GM21825 (cell line): Measurements from ENCODE around the gene BOD1.

Experiments
- ATAC-seq: cut with Tn5 transposase; IDR thresholded peaks from one replicate; pipeline ENCODE4 v1.9.1; 2021; ENCODE audit warnings: mild to moderate bottlenecking, moderate library complexity; ENCODE audit not compliant: unreplicated experiment

Gene BOD1

GRCh38 chr5:173642191-173642816 lies 25.9 kb upstream of the BOD1 start:
- ATAC-seq, result no peak

- ATAC-seq, result no peak
These were observed 23.8 kb upstream of the BOD1 start for GRCh38 chr5:173640156-173640804.

DNA sequence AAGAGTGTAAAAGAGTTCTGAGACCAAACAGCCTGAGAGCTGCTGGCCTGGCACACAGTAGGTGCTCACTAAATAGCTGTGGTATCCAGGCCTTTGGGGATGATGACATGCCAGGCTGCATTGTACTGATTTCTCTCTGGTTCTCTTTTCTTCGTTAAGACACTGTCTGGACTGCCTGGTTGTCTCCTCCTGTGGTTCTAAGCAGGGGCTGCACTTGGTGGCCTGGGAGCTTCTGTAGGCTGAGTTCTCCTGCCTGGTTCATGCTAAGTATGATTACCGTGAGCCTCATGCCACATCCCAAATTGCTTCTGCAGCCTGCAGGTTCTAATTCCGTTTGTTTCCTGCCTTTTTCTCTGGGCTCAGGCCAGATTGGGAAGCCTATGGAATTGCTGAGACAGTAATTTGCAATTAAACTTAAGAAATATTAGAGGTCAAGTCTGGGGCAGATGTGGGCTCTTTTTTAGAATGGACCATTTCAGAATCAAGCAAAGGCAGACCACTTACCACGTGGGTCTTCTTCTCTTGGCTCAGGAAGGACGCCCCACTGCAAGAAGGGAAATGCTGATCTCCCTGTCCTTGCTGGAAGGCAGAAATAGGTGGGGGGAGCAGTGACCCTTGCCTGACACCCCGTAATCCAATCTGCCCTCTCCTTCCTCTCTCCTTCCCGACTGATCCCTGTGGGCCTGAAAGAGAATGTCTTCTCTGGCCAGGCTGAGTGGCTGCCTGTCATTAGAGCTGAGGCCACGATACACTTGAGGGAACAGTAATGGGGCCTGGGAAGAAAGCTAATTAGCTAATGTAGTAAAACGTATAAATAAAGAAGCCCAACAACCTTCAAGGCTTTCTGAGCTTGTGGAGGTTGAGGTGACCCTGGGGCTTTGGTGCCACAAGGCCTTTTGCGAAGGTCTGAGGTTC lies 21.9 kb upstream of the BOD1 start:
- no peak for ATAC-seq

DNA sequence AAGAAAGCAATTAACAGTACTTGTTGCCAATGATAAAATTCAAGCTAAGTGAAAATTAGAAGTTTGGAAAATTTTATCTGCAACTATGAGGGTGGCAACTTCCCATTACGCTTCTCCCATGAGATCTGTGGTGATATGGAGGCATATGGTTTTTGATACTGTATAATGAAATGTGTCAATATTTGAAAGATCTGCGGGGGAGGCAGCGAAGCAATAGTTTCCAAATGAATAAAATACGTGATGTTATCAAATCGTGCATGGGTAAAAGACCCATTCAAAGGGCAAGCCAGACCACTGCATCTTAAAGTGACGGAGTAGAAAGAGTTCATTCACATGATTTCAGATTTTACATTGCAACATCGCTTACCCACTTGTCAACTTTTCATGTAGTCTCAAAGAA lies 20.9 kb upstream of the BOD1 start:
- no peak for ATAC-seq

DNA sequence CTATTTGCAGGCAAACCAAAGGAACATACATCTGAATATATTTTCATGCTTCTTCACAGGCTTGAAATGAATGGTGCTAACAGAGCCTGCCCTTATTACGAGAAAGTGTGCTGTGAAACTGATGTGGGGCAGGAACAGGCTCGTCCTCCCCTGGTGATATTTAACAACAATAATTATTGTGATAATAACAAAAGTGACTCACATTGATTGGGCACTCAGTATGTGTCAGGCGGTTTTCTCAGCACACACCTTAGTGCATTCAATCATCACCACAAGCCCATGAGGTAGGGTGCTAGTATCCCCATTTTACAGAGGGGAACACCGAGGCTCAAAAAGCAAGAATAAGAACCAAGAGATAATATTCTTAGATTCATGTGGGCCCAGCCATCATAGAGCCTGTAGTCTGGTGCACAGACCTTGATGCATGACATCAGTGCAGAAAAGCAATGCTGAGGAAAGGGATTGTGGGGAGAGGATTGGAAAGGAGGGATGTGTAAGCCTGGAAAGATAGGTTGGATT lies 18.1 kb upstream of the BOD1 start:
- no peak for ATAC-seq

DNA sequence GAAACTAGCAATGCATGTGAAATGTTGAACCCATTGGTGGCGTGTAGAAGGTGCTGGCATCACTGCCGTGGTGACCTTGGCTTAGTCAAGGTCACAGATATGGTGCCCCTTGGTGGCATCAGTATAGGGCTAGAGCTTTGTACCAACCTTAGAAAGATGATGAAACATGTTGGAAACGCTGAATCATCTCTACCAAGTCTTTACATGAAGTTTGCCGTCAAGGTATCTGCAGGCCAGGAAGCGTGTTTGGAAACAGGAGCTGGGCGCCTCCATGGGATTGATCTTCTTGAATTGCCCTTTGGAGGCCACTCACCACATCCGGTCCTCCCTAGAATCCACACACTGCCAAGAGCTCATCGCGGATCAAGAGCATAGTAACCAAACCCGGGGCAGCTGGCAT lies 16.9 kb upstream of the BOD1 start:
- no peak for ATAC-seq

- ATAC-seq, result no peak
These were observed 15.0 kb upstream of the BOD1 start for GRCh38 chr5:173631478-173631877.

- no peak for ATAC-seq
These were observed 14.4 kb upstream of the BOD1 start for GRCh38 chr5:173630724-173631365.

GRCh38 chr5:173629628-173630027 lies 13.2 kb upstream of the BOD1 start:
- ATAC-seq, result no peak

GRCh38 chr5:173628501-173628900 lies 12.1 kb upstream of the BOD1 start:
- no peak for ATAC-seq

DNA sequence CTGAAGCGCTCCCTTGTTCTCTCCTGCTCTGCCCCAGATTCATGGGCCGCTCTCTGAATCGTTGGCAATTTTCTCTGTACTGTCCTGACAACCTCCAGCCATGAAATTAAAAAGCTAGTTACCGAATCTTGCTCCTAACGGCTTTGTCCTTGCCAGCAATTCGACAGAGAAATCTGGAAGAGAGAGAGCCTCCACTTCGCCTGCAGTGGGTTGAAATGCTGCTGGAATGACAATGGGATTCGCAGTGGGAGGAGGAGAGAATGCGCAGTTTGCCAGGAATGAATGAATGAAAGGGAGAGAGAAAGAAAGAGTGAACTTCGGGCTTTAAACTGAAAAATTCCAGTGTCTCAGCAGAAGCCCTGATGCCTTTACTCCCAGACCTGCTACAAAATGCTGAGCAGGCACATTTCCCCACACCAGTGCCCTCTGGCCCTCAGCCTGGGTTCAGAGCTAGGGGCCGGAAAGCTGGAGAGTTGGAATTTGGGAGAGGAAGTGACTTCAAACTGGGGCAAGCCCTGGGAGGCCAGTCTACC lies 11.5 kb upstream of the BOD1 start:
- ATAC-seq, result no peak

- ATAC-seq, result no peak
These were observed 10.8 kb upstream of the BOD1 start for GRCh38 chr5:173627271-173627670.

DNA sequence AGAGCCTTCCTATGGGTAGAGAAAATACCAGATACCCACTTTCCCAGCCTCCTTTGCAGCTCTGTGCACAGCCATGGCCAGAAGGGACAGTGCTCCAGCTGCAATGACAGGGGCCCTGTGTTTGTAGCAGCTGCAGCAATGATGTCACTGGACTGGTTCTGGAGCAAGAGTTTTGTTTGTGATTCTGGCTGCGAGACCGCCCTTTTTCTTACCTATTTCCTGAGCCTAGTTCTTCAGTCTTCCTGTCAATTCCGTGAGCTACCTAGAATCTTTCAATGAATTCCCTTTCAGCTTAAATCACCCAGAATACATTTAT lies 10.0 kb upstream of the BOD1 start:
- ATAC-seq, result no peak

DNA sequence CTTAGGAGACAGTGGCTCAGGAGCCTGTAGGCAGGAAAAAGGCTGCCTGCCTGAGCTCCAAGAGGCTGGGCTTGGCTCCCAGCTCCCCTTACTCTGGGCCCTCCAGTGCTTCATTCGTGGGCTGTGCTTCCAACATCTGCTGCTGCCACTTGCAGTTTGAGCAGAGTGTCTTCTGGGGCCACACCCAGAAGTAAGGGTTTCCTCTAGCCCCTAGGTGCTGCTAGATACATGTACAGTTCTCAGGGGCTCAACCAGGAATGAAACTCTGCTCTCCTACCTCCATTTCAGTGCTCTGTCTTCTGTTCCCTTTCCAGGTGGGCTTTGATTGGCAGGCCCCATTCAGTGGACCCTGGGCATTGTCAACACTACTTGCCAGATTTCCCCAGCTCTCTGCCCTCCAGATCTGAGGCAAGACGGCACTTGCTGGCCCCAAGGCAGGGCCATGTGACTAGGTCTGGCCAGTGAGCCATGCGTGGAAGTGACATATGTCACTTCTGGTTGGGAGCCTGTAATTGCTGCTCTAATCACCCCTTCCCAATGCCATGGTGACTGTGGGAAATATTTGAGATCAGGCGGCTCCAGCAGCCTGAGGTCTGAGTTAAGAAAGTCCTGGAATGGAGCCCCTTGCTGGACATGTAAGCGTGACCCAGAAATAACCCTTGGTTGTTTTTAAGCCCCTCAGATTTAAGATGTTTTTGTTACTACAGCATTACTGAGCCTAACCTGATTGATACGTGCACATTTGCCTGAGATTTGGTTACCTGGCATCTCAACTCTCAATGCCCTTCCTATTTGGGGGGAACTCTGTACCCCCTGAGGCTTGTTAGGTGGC lies 9.4 kb upstream of the BOD1 start:
- ATAC-seq, result no peak

GRCh38 chr5:173625261-173625660 lies 8.8 kb upstream of the BOD1 start:
- no peak for ATAC-seq

DNA sequence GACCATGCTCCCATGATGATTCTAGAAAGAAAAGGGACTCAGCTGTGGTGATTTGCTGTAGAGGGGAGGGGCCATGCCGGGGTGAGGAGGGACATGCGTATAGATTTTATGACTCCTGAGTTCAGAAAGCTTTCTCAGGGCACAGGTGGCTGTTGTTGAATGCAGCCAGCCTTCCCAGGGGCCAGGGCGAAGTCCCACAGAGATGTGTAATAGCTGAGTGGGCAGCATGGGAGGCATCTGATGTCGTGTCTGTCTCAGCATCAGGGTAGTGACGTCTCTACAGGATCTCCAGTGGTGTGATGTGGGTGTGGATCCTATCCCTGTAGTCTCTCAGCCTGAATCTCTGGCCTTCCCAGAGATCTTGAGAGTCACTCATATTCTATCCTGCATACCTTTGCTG lies 7.8 kb upstream of the BOD1 start:
- ATAC-seq, result no peak

- ATAC-seq, result no peak
These were observed 7.3 kb upstream of the BOD1 start for GRCh38 chr5:173623789-173624188.

DNA sequence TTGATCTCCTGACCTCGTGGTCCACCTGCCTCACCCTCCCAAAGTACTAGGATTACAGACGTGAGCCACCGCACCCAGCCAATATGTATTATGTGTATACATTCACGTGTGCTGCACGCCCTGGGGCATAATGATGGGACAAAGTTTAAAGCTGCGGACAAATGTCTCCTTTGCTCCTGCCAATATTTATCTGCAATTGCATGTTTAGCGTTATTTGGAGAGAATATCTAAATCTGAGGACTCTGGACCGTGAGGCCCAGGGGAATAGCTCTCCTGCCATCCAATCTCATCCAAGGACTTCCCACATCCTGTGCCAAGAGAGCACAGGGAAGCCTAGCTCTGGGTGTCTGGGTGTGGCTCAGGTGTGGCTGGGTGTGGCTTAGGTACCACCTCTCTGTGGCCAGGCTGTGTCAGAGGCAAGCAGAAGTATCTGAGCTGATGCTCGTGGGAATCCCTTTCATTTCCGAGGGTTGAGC lies 6.9 kb upstream of the BOD1 start:
- no peak for ATAC-seq

GRCh38 chr5:173622183-173623047 lies 6.0 kb upstream of the BOD1 start:
- ATAC-seq, result no peak
